Measurements from ENCODE around the gene CCDC73.
"Not testable (repeated sequence)": the region's sequence is repeated elsewhere in the genome, so short reads cannot be mapped to it uniquely, and the experiment has no call there.

The CCDC73 gene

GRCh38 chr11:32722255-32722654 lies 72.2 kb downstream of the CCDC73 start:
- H3K27ac ChIP-seq (ENCODE audit: low read depth, low read length) = no peak overlapping the region
- no peaks in the 10 kb centered on the region for H3K4me1 ChIP-seq (ENCODE audit: control insufficient read depth in 5 of 5, insufficient read depth in 5 of 5, low read length in 5 of 5)
- no peaks in the 10 kb centered on the region for H3K27me3 ChIP-seq (ENCODE audit: control insufficient read depth in 5 of 5, insufficient read depth in 4 of 5, low read length in 5 of 5)
- no peak overlapping the region for H3K4me3 ChIP-seq (ENCODE audit: low read depth in 1 of 5, low read length in 5 of 5)
- no peaks in the 10 kb centered on the region for H3K9me3 ChIP-seq (ENCODE audit: control insufficient read depth in 5 of 5, low read length in 5 of 5)
- H3K36me3 ChIP-seq (ENCODE audit: control insufficient read depth in 5 of 5, insufficient read depth in 5 of 5, low read length in 5 of 5) = no peaks in the 10 kb centered on the region
- no peak overlapping the region for H3K9ac ChIP-seq (ENCODE audit: low read length in 5 of 5)

- Histone ChIP-seq H3K27me3 (ENCODE audit: control insufficient read depth in 5 of 5, insufficient read depth in 4 of 5, low read length in 5 of 5) (no peaks in the 10 kb centered on the region), H3K36me3 (ENCODE audit: control insufficient read depth in 5 of 5, insufficient read depth in 5 of 5, low read length in 5 of 5) (no peaks in the 10 kb centered on the region), H3K4me3 (ENCODE audit: low read depth in 1 of 5, low read length in 5 of 5) (no peak overlapping the region), H3K4me1 (ENCODE audit: control insufficient read depth in 5 of 5, insufficient read depth in 5 of 5, low read length in 5 of 5) (no peaks in the 10 kb centered on the region), H3K27ac (ENCODE audit: low read depth, low read length) (no peak overlapping the region), H3K9me3 (ENCODE audit: control insufficient read depth in 5 of 5, low read length in 5 of 5) (no peaks in the 10 kb centered on the region), H3K9ac (ENCODE audit: low read length in 5 of 5) (no peak overlapping the region)
These were observed 81.0 kb downstream of the CCDC73 start for GRCh38 chr11:32713496-32713895.

- not testable (repeated sequence) for H3K9ac ChIP-seq (ENCODE audit: low read length in 5 of 5); H3K4me1 ChIP-seq (ENCODE audit: control insufficient read depth in 5 of 5, insufficient read depth in 5 of 5, low read length in 5 of 5); H3K27ac ChIP-seq (ENCODE audit: low read depth, low read length); H3K4me3 ChIP-seq (ENCODE audit: low read depth in 1 of 5, low read length in 5 of 5); H3K27me3 ChIP-seq (ENCODE audit: control insufficient read depth in 5 of 5, insufficient read depth in 4 of 5, low read length in 5 of 5); H3K36me3 ChIP-seq (ENCODE audit: control insufficient read depth in 5 of 5, insufficient read depth in 5 of 5, low read length in 5 of 5)
- peaks cover 0 to 15% (median 9%) of the 10 kb centered on the region in 5 donors for H3K9me3 ChIP-seq (ENCODE audit: control insufficient read depth in 5 of 5, low read length in 5 of 5)
These were observed 85.5 kb downstream of the CCDC73 start for GRCh38 chr11:32708978-32709377.

GRCh38 chr11:32706985-32707741 lies 87.3 kb downstream of the CCDC73 start:
- H3K27me3 ChIP-seq (ENCODE audit: control insufficient read depth in 5 of 5, insufficient read depth in 4 of 5, low read length in 5 of 5) = peaks cover 0 to 2% (median 0%) of the 10 kb centered on the region in 5 donors
- H3K9me3 ChIP-seq (ENCODE audit: control insufficient read depth in 5 of 5, low read length in 5 of 5) = peaks cover 0 to 17% (median 9%) of the 10 kb centered on the region in 5 donors
- no peaks in the 10 kb centered on the region for H3K36me3 ChIP-seq (ENCODE audit: control insufficient read depth in 5 of 5, insufficient read depth in 5 of 5, low read length in 5 of 5)
- H3K4me1 ChIP-seq (ENCODE audit: control insufficient read depth in 5 of 5, insufficient read depth in 5 of 5, low read length in 5 of 5) = no peaks in the 10 kb centered on the region
- no peak overlapping the region for H3K4me3 ChIP-seq (ENCODE audit: low read depth in 1 of 5, low read length in 5 of 5)
- no peak overlapping the region for H3K9ac ChIP-seq (ENCODE audit: low read length in 5 of 5)
- no peak overlapping the region for H3K27ac ChIP-seq (ENCODE audit: low read depth, low read length)

- no peaks in the 10 kb centered on the region for H3K36me3 ChIP-seq (ENCODE audit: control insufficient read depth in 5 of 5, insufficient read depth in 5 of 5, low read length in 5 of 5)
- H3K4me3 ChIP-seq (ENCODE audit: low read depth in 1 of 5, low read length in 5 of 5) = no peak overlapping the region
These were observed 89.0 kb downstream of the CCDC73 start for GRCh38 chr11:32705309-32706033.

GRCh38 chr11:32704775-32705174 lies 89.7 kb downstream of the CCDC73 start:
- H3K27me3 ChIP-seq (ENCODE audit: control insufficient read depth in 5 of 5, insufficient read depth in 4 of 5, low read length in 5 of 5) = peaks cover 0 to 2% (median 0%) of the 10 kb centered on the region in 5 donors
- H3K9ac ChIP-seq (ENCODE audit: low read length in 5 of 5) = no peak overlapping the region
- H3K4me3 ChIP-seq (ENCODE audit: low read depth in 1 of 5, low read length in 5 of 5) = no peak overlapping the region
- H3K4me1 ChIP-seq (ENCODE audit: control insufficient read depth in 5 of 5, insufficient read depth in 5 of 5, low read length in 5 of 5) = no peaks in the 10 kb centered on the region
- H3K9me3 ChIP-seq (ENCODE audit: control insufficient read depth in 5 of 5, low read length in 5 of 5) = peaks cover 0 to 17% (median 9%) of the 10 kb centered on the region in 5 donors
- H3K27ac ChIP-seq (ENCODE audit: low read depth, low read length) = no peak overlapping the region
- no peaks in the 10 kb centered on the region for H3K36me3 ChIP-seq (ENCODE audit: control insufficient read depth in 5 of 5, insufficient read depth in 5 of 5, low read length in 5 of 5)

More at GRCh38 chr11:32705309-32706033, 89.0 kb downstream of the CCDC73 start:
- Histone ChIP-seq H3K9me3 (ENCODE audit: control insufficient read depth in 5 of 5, low read length in 5 of 5) (peaks cover 0 to 17% (median 9%) of the 10 kb centered on the region in 5 donors), H3K27ac (ENCODE audit: low read depth, low read length) (no peak overlapping the region), H3K27me3 (ENCODE audit: control insufficient read depth in 5 of 5, insufficient read depth in 4 of 5, low read length in 5 of 5) (peaks cover 0 to 2% (median 0%) of the 10 kb centered on the region in 5 donors), H3K9ac (ENCODE audit: low read length in 5 of 5) (no peak overlapping the region), H3K4me1 (ENCODE audit: control insufficient read depth in 5 of 5, insufficient read depth in 5 of 5, low read length in 5 of 5) (no peaks in the 10 kb centered on the region)

GRCh38 chr11:32704261-32704660 lies 90.2 kb downstream of the CCDC73 start:
- Histone ChIP-seq H3K36me3 (ENCODE audit: control insufficient read depth in 5 of 5, insufficient read depth in 5 of 5, low read length in 5 of 5) (no peaks in the 10 kb centered on the region), H3K27ac (ENCODE audit: low read depth, low read length) (no peak overlapping the region), H3K4me3 (ENCODE audit: low read depth in 1 of 5, low read length in 5 of 5) (no peak overlapping the region)

GRCh38 chr11:32701616-32702015 lies 92.8 kb downstream of the CCDC73 start:
- Histone ChIP-seq H3K4me3 (ENCODE audit: low read depth in 1 of 5, low read length in 5 of 5) (no peak overlapping the region), H3K36me3 (ENCODE audit: control insufficient read depth in 5 of 5, insufficient read depth in 5 of 5, low read length in 5 of 5) (no peaks in the 10 kb centered on the region), H3K27ac (ENCODE audit: low read depth, low read length) (no peak overlapping the region), H3K27me3 (ENCODE audit: control insufficient read depth in 5 of 5, insufficient read depth in 4 of 5, low read length in 5 of 5) (peaks cover 0 to 2% (median 0%) of the 10 kb centered on the region in 5 donors), H3K4me1 (ENCODE audit: control insufficient read depth in 5 of 5, insufficient read depth in 5 of 5, low read length in 5 of 5) (no peaks in the 10 kb centered on the region), H3K9ac (ENCODE audit: low read length in 5 of 5) (no peak overlapping the region), H3K9me3 (ENCODE audit: control insufficient read depth in 5 of 5, low read length in 5 of 5) (peaks cover 0 to 17% (median 9%) of the 10 kb centered on the region in 5 donors)

More at GRCh38 chr11:32704261-32704660, 90.2 kb downstream of the CCDC73 start:
- Histone ChIP-seq H3K4me1 (ENCODE audit: control insufficient read depth in 5 of 5, insufficient read depth in 5 of 5, low read length in 5 of 5) (no peaks in the 10 kb centered on the region), H3K9me3 (ENCODE audit: control insufficient read depth in 5 of 5, low read length in 5 of 5) (peaks cover 0 to 17% (median 9%) of the 10 kb centered on the region in 5 donors), H3K27me3 (ENCODE audit: control insufficient read depth in 5 of 5, insufficient read depth in 4 of 5, low read length in 5 of 5) (peaks cover 0 to 2% (median 0%) of the 10 kb centered on the region in 5 donors), H3K9ac (ENCODE audit: low read length in 5 of 5) (no peak overlapping the region)

GRCh38 chr11:32698579-32698978 lies 95.9 kb downstream of the CCDC73 start:
- H3K4me3 ChIP-seq (ENCODE audit: low read depth in 1 of 5, low read length in 5 of 5) = no peak overlapping the region

GRCh38 chr11:32671051-32671450 lies 123.4 kb downstream of the CCDC73 start:
- Histone ChIP-seq H3K4me1 (ENCODE audit: control insufficient read depth in 5 of 5, insufficient read depth in 5 of 5, low read length in 5 of 5) (no peaks in the 10 kb centered on the region), H3K36me3 (ENCODE audit: control insufficient read depth in 5 of 5, insufficient read depth in 5 of 5, low read length in 5 of 5) (no peaks in the 10 kb centered on the region), H3K27me3 (ENCODE audit: control insufficient read depth in 5 of 5, insufficient read depth in 4 of 5, low read length in 5 of 5) (no peaks in the 10 kb centered on the region), H3K9me3 (ENCODE audit: control insufficient read depth in 5 of 5, low read length in 5 of 5) (peaks cover 0 to 3% (median 0%) of the 10 kb centered on the region in 5 donors), H3K9ac (ENCODE audit: low read length in 5 of 5) (no peak overlapping the region), H3K4me3 (ENCODE audit: low read depth in 1 of 5, low read length in 5 of 5) (no peak overlapping the region), H3K27ac (ENCODE audit: low read depth, low read length) (no peak overlapping the region)

More at GRCh38 chr11:32698579-32698978, 95.9 kb downstream of the CCDC73 start:
- Histone ChIP-seq H3K27me3 (ENCODE audit: control insufficient read depth in 5 of 5, insufficient read depth in 4 of 5, low read length in 5 of 5) (no peaks in the 10 kb centered on the region), H3K36me3 (ENCODE audit: control insufficient read depth in 5 of 5, insufficient read depth in 5 of 5, low read length in 5 of 5) (no peaks in the 10 kb centered on the region), H3K4me1 (ENCODE audit: control insufficient read depth in 5 of 5, insufficient read depth in 5 of 5, low read length in 5 of 5) (no peaks in the 10 kb centered on the region), H3K27ac (ENCODE audit: low read depth, low read length) (no peak overlapping the region), H3K9ac (ENCODE audit: low read length in 5 of 5) (no peak overlapping the region), H3K9me3 (ENCODE audit: control insufficient read depth in 5 of 5, low read length in 5 of 5) (no peaks in the 10 kb centered on the region)

All from subcutaneous abdominal adipose tissue (tissue), 5 donors.